D341Med (cell line): ENCODE results near the gene CDK15.

Experiments
- DNase-seq: peaks from one replicate; pipeline ENCODE4 v3.0.0; 2012; ENCODE audit warnings: low spot score

Gene CDK15

DNA sequence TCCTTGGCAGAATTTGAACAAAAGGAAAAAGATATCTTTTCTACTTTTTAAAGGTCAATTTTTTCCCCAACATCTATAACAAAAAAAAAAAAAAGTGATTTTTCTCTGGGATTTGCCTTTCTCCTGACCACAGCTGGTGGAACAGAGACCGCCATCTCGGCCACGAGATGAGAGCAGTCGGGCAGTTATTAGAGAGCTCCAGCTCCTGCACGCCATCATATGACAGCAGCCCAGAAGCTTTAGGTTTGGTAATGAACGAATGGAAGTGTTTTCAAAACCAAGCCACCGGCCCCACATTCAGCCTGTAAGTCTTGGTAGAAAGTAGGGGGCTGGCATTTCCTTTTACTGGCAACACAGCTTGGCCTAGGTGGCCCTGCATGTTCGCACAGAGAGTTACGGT, 132.4 kb downstream of the CDK15 start:
- no peak for DNase-seq

DNA sequence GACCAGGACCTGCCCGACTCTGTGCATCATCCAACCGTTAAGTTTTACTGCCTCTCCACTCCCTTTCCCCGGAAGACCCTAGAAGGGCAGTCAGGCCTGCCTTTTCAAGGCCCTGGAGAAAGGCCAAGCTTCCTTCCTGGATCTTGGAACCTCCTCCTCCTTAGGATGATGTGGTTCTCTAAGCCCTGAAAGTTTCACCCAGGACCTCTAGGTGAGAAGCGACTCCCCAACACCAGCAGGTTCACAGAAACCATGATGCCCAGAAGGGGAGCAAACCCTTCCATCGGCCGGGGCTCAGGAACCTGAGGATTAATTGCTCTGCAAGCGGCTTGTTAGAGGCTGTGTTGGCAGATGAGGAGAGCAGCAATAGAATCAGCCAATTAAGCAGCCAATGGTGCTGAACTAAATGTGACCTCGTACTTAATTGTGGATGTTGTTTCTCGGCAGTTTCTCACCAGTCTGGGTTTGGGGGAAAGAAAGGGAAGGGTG, 133.2 kb downstream of the CDK15 start:
- no peak for DNase-seq

DNA sequence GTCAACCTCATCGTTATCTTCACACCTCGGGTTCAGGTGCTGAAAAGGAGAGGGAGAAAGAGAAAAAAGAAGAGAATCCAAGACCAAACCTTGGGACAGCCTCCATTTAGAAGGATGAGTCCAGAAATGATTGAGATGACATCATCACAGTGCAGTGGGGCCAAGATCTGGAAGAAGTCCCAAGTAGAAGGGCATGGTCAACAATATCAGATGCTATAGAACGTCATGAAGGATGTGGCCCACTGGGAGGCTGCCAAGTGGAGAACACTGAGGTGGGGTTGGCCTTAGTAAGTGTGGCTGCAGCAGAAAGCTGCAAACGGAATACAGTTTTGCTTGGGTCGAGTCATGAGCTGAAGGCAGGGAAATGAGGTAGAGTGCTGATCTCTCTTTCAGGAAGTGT, 136.2 kb downstream of the CDK15 start:
- no peak for DNase-seq
